Neural cell (in vitro differentiated cells): ENCODE data around the gene DMRT1.

Experiments used
- CTCF ChIP-seq: fragments of 450-650 bp; IDR thresholded peaks from 2 replicates; pipeline ENCODE4 v1.5.1; 2014; ENCODE audit warnings: antibody characterized with exemption, mild to moderate bottlenecking, moderate library complexity; ENCODE audit not compliant: poor library complexity, severe bottlenecking
- EP300 ChIP-seq: fragments of 450-650 bp; conservative IDR thresholded peaks from 2 replicates; pipeline ENCODE4 v1.6.1; 2014; ENCODE audit warnings: antibody characterized with exemption, mild to moderate bottlenecking, moderate library complexity; ENCODE audit not compliant: poor library complexity, severe bottlenecking
- EZH2 ChIP-seq: fragments of 200-600, 300-800 bp; shearing (Covaris generic), sonication (generic); IDR thresholded peaks from 2 replicates; pipeline ENCODE4 v1.6.1; 2014; ENCODE audit warnings: antibody characterized with exemption, low read length, borderline replicate concordance, mild to moderate bottlenecking; ENCODE audit not compliant: insufficient read depth, poor library complexity, severe bottlenecking
- MXI1 ChIP-seq: fragments of 450-650 bp; conservative IDR thresholded peaks from 2 replicates; pipeline ENCODE4 v1.6.1; 2014; ENCODE audit warnings: antibody characterized with exemption, mild to moderate bottlenecking; ENCODE audit not compliant: poor library complexity, severe bottlenecking
- POLR2AphosphoS5 ChIP-seq: IDR thresholded peaks from 2 replicates; pipeline ENCODE4 v1.6.1; 2012
- RAD21 ChIP-seq: fragments of 450-650 bp; conservative IDR thresholded peaks from 2 replicates; pipeline ENCODE4 v1.6.1; 2014; ENCODE audit warnings: antibody characterized with exemption, mild to moderate bottlenecking, moderate library complexity
- REST ChIP-seq: IDR thresholded peaks from 2 replicates; pipeline ENCODE4 v1.6.1; 2012; ENCODE audit warnings: borderline replicate concordance
- SMC3 ChIP-seq: fragments of 450-650 bp; conservative IDR thresholded peaks from 2 replicates; pipeline ENCODE4 v1.6.1; 2014; ENCODE audit warnings: antibody characterized with exemption, mild to moderate bottlenecking, moderate library complexity; ENCODE audit not compliant: poor library complexity
- TAF1 ChIP-seq: IDR thresholded peaks from 2 replicates; pipeline ENCODE4 v1.6.1; 2012; ENCODE audit warnings: low read depth

- TF ChIP-seq REST (no peak), EP300 (no peak), RAD21 (no peak), EZH2 (no peak), CTCF (no peak), POLR2AphosphoS5 (no peak), TAF1 (no peak), MXI1 (no peak), SMC3 (no peak)
Observed at GRCh38 chr9:933356-933755, 91.9 kb downstream of the DMRT1 start.
